DND-41 (cell line): Measurements from ENCODE around the gene GPC3.

ENCODE experiments used
- EZH2 ChIP-seq: IDR thresholded peaks from 3 replicates; pipeline ENCODE4 v1.6.1; 2012; ENCODE audit warnings: borderline replicate concordance, low read depth, mild to moderate bottlenecking, moderate library complexity, low read length, inconsistent platforms; ENCODE audit not compliant: severe bottlenecking
- TF ChIP-seq, protein P1 (sequence below): IDR thresholded peaks from 2 replicates; pipeline ENCODE4 v1.5.1; 2012; ENCODE audit warnings: borderline replicate concordance, low read length, moderate library complexity, mild to moderate bottlenecking; ENCODE audit not compliant: poor library complexity, severe bottlenecking; ENCODE audit errors: extremely low read depth

- no peak for TF ChIP-seq EZH2
- TF ChIP-seq, protein P1, sequence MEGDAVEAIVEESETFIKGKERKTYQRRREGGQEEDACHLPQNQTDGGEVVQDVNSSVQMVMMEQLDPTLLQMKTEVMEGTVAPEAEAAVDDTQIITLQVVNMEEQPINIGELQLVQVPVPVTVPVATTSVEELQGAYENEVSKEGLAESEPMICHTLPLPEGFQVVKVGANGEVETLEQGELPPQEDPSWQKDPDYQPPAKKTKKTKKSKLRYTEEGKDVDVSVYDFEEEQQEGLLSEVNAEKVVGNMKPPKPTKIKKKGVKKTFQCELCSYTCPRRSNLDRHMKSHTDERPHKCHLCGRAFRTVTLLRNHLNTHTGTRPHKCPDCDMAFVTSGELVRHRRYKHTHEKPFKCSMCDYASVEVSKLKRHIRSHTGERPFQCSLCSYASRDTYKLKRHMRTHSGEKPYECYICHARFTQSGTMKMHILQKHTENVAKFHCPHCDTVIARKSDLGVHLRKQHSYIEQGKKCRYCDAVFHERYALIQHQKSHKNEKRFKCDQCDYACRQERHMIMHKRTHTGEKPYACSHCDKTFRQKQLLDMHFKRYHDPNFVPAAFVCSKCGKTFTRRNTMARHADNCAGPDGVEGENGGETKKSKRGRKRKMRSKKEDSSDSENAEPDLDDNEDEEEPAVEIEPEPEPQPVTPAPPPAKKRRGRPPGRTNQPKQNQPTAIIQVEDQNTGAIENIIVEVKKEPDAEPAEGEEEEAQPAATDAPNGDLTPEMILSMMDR, result no peak
Observed at GRCh38 chrX:133905305-133905704, 80.1 kb downstream of the GPC3 start.
